Measurements from ENCODE around the gene TMEM132C.

- TF ChIP-seq CTCF (IDR thresholded peaks at IDR 0.05) (no peak), POLR2A (IDR thresholded peaks at IDR 0.05) (no peak)
Measured at GRCh38 chr12:128288896-128289295, 21.9 kb downstream of the TMEM132C start.
